IPS DF 6.9 (cell line): Measurements from ENCODE around the gene EXOC4.

ENCODE experiments used
- DNase-seq: peaks from one replicate; pipeline ENCODE4 v3.0.0-alpha.2; 2013; ENCODE audit warnings: low read depth, low spot score
- H3K27ac ChIP-seq: one replicate; pipeline ENCODE4 v1.5.1; 2013; ENCODE audit warnings: low read length, control low read depth
- H3K27me3 ChIP-seq: 2 replicates; pipeline ENCODE4 v1.6.1; 2013; ENCODE audit warnings: mild to moderate bottlenecking, low read length; ENCODE audit not compliant: control insufficient read depth, insufficient read depth
- H3K36me3 ChIP-seq: 2 replicates; pipeline ENCODE4 v1.6.1; 2013; ENCODE audit warnings: low read length; ENCODE audit not compliant: control insufficient read depth, insufficient read depth
- H3K4me1 ChIP-seq: 2 replicates; pipeline ENCODE4 v1.6.1; 2013; ENCODE audit warnings: low read length; ENCODE audit not compliant: control insufficient read depth, insufficient read depth
- H3K4me3 ChIP-seq: 2 replicates; pipeline ENCODE4 v1.5.1; 2013; ENCODE audit warnings: mild to moderate bottlenecking, low read length
- H3K9me3 ChIP-seq: 2 replicates; pipeline ENCODE4 v1.6.1; 2013; ENCODE audit warnings: low read length, inconsistent platforms; ENCODE audit not compliant: control insufficient read depth, insufficient read depth
- WGBS: extraction: QIAGEN DNeasy Blood & Tissue Kit; methylation state at CpG from one replicate; pipeline ENCODE4 v1.1.7; 2013; ENCODE audit warnings: mixed read lengths, missing lambda C conversion rate; ENCODE audit not compliant: insufficient read length, insufficient coverage; 5-methylcytosine and 5-hydroxymethylcytosine counted together

Gene EXOC4

DNA sequence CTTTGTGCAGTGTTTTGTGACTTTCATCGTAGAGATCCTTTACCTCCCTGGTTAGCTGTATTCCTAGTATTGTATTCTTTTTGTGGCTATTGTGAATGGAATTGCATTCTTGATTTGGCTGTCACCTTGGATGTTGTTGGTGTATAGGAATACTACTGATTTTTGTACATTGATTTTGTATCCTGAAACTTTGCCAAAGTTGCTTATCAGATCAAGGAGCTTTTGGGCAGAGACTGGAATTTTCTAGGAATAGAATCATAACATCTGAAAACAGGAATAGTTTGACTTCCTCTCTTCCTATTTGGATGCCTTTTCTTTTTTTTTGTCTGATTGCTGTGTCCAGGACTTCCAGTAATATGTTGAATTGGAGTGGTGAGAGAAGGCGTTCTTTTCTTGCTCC is 590.5 kb downstream of the EXOC4 start:
- H3K9me3 ChIP-seq, result no peaks in the 10 kb centered on the region

DNA sequence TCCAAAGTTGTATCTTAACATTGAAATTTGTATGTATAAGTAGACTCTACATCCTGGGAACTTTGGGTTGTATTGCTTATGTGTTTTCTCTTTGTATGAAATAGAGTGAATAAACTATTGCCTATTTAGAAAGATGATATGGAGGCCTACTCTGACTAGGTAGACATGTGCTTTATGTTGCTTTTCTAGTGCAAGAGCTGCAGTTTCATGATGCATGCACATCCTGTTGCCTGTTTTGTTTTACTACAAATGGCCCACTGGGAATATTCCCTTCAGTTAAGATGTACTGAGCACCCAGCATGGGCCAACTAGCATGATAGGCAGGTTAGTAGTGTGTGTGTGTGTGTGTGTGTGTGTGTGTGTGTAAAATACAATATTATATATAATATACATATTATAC is 592.1 kb downstream of the EXOC4 start:
- no peak for DNase-seq
- H3K27ac ChIP-seq, result no peak overlapping the region
- no peaks in the 10 kb centered on the region for H3K4me1 ChIP-seq
- H3K27me3 ChIP-seq, result no peaks in the 10 kb centered on the region
- H3K36me3 ChIP-seq, result no peaks in the 10 kb centered on the region
- no peaks in the 10 kb centered on the region for H3K9me3 ChIP-seq
- no peak overlapping the region for H3K4me3 ChIP-seq

More for the DNA sequence above, 590.5 kb downstream of the EXOC4 start:
- H3K27ac ChIP-seq, result no peak overlapping the region
- H3K4me3 ChIP-seq, result no peak overlapping the region
- WGBS, result no CpG with 5 or more reads among the region's 2 CpGs
- no peaks in the 10 kb centered on the region for H3K27me3 ChIP-seq
- DNase-seq, result no peak
- H3K4me1 ChIP-seq, result no peaks in the 10 kb centered on the region
- no peaks in the 10 kb centered on the region for H3K36me3 ChIP-seq

- Histone ChIP-seq H3K9me3 (no peaks in the 10 kb centered on the region), H3K27me3 (no peaks in the 10 kb centered on the region), H3K27ac (no peak overlapping the region), H3K36me3 (no peaks in the 10 kb centered on the region), H3K4me3 (no peak overlapping the region), H3K4me1 (no peaks in the 10 kb centered on the region)
- DNase-seq, result no peak
- WGBS, result no CpG with 5 or more reads among the region's 8 CpGs
Measured at GRCh38 chr7:133846203-133846945, 593.5 kb downstream of the EXOC4 start.

DNA sequence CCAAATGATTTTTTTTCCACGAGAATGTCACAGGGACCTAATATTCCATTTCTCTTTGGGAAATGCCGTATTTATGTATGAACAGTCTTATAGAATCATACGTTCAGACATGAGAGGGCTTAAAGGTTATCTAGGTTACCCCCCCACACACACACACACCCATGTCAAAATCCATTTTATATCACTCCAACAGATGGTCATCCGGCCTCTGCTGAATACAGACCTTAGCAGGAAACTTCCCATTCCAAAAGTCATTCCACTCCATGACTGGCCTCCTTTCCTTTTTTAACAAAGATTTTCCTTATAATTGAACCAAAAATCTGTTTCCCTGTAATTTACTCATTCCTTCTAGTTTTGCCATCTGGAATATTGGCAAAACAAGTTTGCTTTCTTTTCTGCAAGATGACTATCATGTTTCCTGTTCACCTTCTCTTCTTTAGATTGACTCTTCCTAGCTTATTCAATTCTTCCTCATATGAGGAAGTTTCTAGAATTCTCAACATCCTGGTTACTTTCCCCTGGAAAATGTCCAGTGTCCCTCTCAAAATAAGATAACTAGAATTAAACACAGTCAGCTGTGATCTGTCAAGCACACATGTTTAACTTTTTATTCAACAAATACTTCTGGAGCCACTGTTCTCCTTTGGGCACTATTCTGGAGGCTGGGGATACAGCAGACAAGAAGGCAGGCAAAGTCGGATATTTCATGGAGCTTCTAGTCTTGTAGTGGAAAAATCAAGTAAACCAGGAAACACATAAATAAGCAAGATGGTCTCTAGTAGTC is 597.8 kb downstream of the EXOC4 start:
- WGBS, result no CpG with 5 or more reads among the region's 5 CpGs
- no peaks in the 10 kb centered on the region for H3K36me3 ChIP-seq
- no peak for DNase-seq
- H3K27me3 ChIP-seq, result no peaks in the 10 kb centered on the region
- peaks cover 2% of the 10 kb centered on the region; the same call in 1 of the 2 replicates for H3K4me1 ChIP-seq
- H3K9me3 ChIP-seq, result no peaks in the 10 kb centered on the region
- no peak overlapping the region for H3K4me3 ChIP-seq
- H3K27ac ChIP-seq, result no peak overlapping the region

GRCh38 chr7:133851411-133851810 is 598.5 kb downstream of the EXOC4 start:
- H3K9me3 ChIP-seq, result no peaks in the 10 kb centered on the region
- no CpG with 5 or more reads among the region's 2 CpGs for WGBS
- no peaks in the 10 kb centered on the region for H3K36me3 ChIP-seq
- no peaks in the 10 kb centered on the region for H3K27me3 ChIP-seq
- peaks cover 2% of the 10 kb centered on the region; the same call in 1 of the 2 replicates for H3K4me1 ChIP-seq
- no peak overlapping the region for H3K4me3 ChIP-seq
- H3K27ac ChIP-seq, result no peak overlapping the region
- no peak for DNase-seq

- Histone ChIP-seq H3K4me1 (peaks cover 2% of the 10 kb centered on the region; the same call in 1 of the 2 replicates), H3K4me3 (no peak overlapping the region), H3K36me3 (no peaks in the 10 kb centered on the region), H3K9me3 (no peaks in the 10 kb centered on the region), H3K27me3 (no peaks in the 10 kb centered on the region), H3K27ac (no peak overlapping the region)
- peak; percentile 33 for DNase-seq
- no CpG with 5 or more reads among the region's 6 CpGs for WGBS
Measured at GRCh38 chr7:133853706-133854276, 600.9 kb downstream of the EXOC4 start.

DNA sequence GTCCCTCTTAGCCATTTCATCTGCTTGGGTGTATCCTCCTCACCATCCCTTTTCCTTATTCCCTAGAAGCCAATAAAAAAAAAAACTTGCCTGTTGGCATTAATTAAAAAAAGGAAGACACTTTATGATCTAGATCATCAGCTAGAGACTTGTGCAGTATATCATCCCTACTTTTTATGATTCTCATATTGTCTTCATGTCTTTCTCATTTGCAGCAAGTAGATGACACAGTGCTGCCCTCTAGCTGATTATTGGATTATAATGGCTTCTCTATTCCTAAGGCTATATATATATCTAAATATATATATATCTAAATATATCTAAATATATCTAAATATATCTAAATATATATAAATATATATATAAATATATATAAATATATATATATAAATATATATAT is 601.9 kb downstream of the EXOC4 start:
- Histone ChIP-seq H3K27me3 (no peaks in the 10 kb centered on the region), H3K4me1 (peaks cover 2% of the 10 kb centered on the region; the same call in 1 of the 2 replicates), H3K9me3 (no peaks in the 10 kb centered on the region), H3K27ac (no peak overlapping the region), H3K4me3 (no peak overlapping the region), H3K36me3 (no peaks in the 10 kb centered on the region)
- no peak for DNase-seq

DNA sequence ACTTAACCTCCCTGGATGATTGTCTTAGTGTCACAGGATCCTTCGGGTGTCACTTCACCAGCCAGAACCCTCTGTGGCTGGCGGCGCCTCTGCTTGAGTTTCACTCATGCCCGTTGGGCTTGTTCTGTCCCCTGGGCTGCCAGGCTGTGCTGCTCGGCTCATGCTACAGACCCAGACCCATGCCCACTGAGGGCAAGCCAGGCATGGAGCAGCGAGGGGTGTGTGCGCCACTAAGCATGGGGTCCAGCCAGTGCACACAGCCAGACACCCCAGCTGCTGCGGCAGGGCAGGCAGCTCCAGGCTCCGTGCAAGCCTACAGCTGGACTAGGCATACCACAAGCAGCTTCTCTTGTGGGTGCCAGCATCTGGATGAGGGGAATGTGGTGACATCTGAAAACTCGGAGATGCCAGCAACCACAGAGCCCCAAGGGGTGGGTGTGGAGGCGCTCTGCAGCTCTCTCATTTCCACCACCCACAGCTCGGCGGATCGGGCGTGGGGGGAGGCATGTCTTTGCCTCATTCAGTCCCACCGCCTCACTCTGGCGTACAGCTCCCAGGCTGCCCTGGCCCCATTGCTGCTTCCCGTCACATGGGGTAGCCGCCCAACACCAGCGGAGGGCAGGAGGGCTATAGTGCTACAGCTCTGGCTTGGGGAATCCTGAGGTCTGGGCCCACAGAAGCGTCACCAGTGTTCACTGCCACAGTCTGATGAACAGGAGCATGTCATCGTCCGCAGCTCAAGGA is 604.7 kb downstream of the EXOC4 start:
- Histone ChIP-seq H3K27me3 (no peaks in the 10 kb centered on the region), H3K4me3 (no peak overlapping the region), H3K9me3 (no peaks in the 10 kb centered on the region), H3K36me3 (no peaks in the 10 kb centered on the region), H3K4me1 (peaks cover 2% of the 10 kb centered on the region; the same call in 1 of the 2 replicates), H3K27ac (no peak overlapping the region)
- no peak for DNase-seq
- no CpG with 5 or more reads among the region's 23 CpGs for WGBS

- no peaks in the 10 kb centered on the region for H3K9me3 ChIP-seq
- H3K4me1 ChIP-seq, result peaks cover 2% of the 10 kb centered on the region; the same call in 1 of the 2 replicates
- H3K27ac ChIP-seq, result no peak overlapping the region
- no peaks in the 10 kb centered on the region for H3K36me3 ChIP-seq
- no CpG with 5 or more reads among the region's 6 CpGs for WGBS
- no peak overlapping the region for H3K4me3 ChIP-seq
- no peaks in the 10 kb centered on the region for H3K27me3 ChIP-seq
- no peak for DNase-seq
Measured at GRCh38 chr7:133858311-133858710, 605.4 kb downstream of the EXOC4 start.

GRCh38 chr7:133859231-133859630 is 606.4 kb downstream of the EXOC4 start:
- no peak overlapping the region for H3K4me3 ChIP-seq
- H3K36me3 ChIP-seq, result no peaks in the 10 kb centered on the region
- no peaks in the 10 kb centered on the region for H3K4me1 ChIP-seq
- no peak for DNase-seq
- no peaks in the 10 kb centered on the region for H3K9me3 ChIP-seq
- WGBS, result no CpG with 5 or more reads among the region's 5 CpGs
- H3K27me3 ChIP-seq, result no peaks in the 10 kb centered on the region
- no peak overlapping the region for H3K27ac ChIP-seq
